Measurements from ENCODE around the gene PICK1.
"Not testable (repeated sequence)": the region's sequence is repeated elsewhere in the genome, so short reads cannot be mapped to it uniquely, and the experiment has no call there.

PICK1 gene

GRCh38 chr22:38072322-38073149 is 15.3 kb downstream of the PICK1 start:
- DNase-seq (ENCODE audit: insufficient read length) (no peak), FAIRE-seq (no peak)
- TF ChIP-seq POLR2AphosphoS5 (IDR thresholded peaks at IDR 0.05; ENCODE audit: low read depth, low read length) (no peak), POLR2A (IDR thresholded peaks at IDR 0.05; ENCODE audit: low read depth, low read length) (no peak), TAF1 (IDR thresholded peaks at IDR 0.05; ENCODE audit: borderline replicate concordance, low read depth, low read length) (no peak)

GRCh38 chr22:38073150-38074130 is 16.2 kb downstream of the PICK1 start:
- no peak for DNase-seq (ENCODE audit: insufficient read length)
- no peak for FAIRE-seq
- TF ChIP-seq TAF1 (IDR thresholded peaks at IDR 0.05; ENCODE audit: borderline replicate concordance, low read depth, low read length): no peak
- TF ChIP-seq POLR2A (IDR thresholded peaks at IDR 0.05; ENCODE audit: low read depth, low read length): no peak
- no peak for TF ChIP-seq POLR2AphosphoS5 (IDR thresholded peaks at IDR 0.05; ENCODE audit: low read depth, low read length)

GRCh38 chr22:38074181-38075104 is 17.2 kb downstream of the PICK1 start:
- FAIRE-seq: no peak
- no peak for TF ChIP-seq POLR2AphosphoS5 (IDR thresholded peaks at IDR 0.05; ENCODE audit: low read depth, low read length)
- TF ChIP-seq TAF1 (IDR thresholded peaks at IDR 0.05; ENCODE audit: borderline replicate concordance, low read depth, low read length): no peak
- TF ChIP-seq POLR2A (IDR thresholded peaks at IDR 0.05; ENCODE audit: low read depth, low read length): no peak
- DNase-seq (ENCODE audit: insufficient read length): no peak

- no peak for DNase-seq (ENCODE audit: insufficient read length)
- no peak for FAIRE-seq
- TF ChIP-seq TAF1 (IDR thresholded peaks at IDR 0.05; ENCODE audit: borderline replicate concordance, low read depth, low read length): no peak
These were observed 18.1 kb downstream of the PICK1 start for GRCh38 chr22:38075105-38075825.

GRCh38 chr22:38075961-38076360 is 18.8 kb downstream of the PICK1 start:
- TF ChIP-seq TAF1 (IDR thresholded peaks at IDR 0.05; ENCODE audit: borderline replicate concordance, low read depth, low read length): no peak
- no peak for TF ChIP-seq POLR2AphosphoS5 (IDR thresholded peaks at IDR 0.05; ENCODE audit: low read depth, low read length)
- TF ChIP-seq POLR2A (IDR thresholded peaks at IDR 0.05; ENCODE audit: low read depth, low read length): no peak
- no peak for FAIRE-seq

GRCh38 chr22:38077096-38077495 is 19.9 kb downstream of the PICK1 start:
- FAIRE-seq: no peak
- no peak for DNase-seq (ENCODE audit: insufficient read length)

More at GRCh38 chr22:38075961-38076360, 18.8 kb downstream of the PICK1 start:
- no peak for DNase-seq (ENCODE audit: insufficient read length)

GRCh38 chr22:38077595-38077994 is 20.4 kb downstream of the PICK1 start:
- no peak for FAIRE-seq
- TF ChIP-seq POLR2AphosphoS5 (IDR thresholded peaks at IDR 0.05; ENCODE audit: low read depth, low read length): no peak
- no peak for DNase-seq (ENCODE audit: insufficient read length)

More at GRCh38 chr22:38077096-38077495, 19.9 kb downstream of the PICK1 start:
- TF ChIP-seq POLR2A (IDR thresholded peaks at IDR 0.05; ENCODE audit: low read depth, low read length) (no peak), TAF1 (IDR thresholded peaks at IDR 0.05; ENCODE audit: borderline replicate concordance, low read depth, low read length) (no peak), POLR2AphosphoS5 (IDR thresholded peaks at IDR 0.05; ENCODE audit: low read depth, low read length) (no peak)

GRCh38 chr22:38078046-38078840 is 21.0 kb downstream of the PICK1 start:
- TF ChIP-seq TAF1 (IDR thresholded peaks at IDR 0.05; ENCODE audit: borderline replicate concordance, low read depth, low read length): no peak
- no peak for TF ChIP-seq POLR2A (IDR thresholded peaks at IDR 0.05; ENCODE audit: low read depth, low read length)
- TF ChIP-seq POLR2AphosphoS5 (IDR thresholded peaks at IDR 0.05; ENCODE audit: low read depth, low read length): no peak
- DNase-seq (ENCODE audit: insufficient read length): no peak
- FAIRE-seq: no peak

GRCh38 chr22:38079208-38079607 is 22.0 kb downstream of the PICK1 start:
- DNase-seq (ENCODE audit: insufficient read length); FAIRE-seq: not testable (repeated sequence)

GRCh38 chr22:38079804-38080203 is 22.6 kb downstream of the PICK1 start:
- DNase-seq (ENCODE audit: insufficient read length) (no peak), FAIRE-seq (no peak)
- no peak for TF ChIP-seq TAF1 (IDR thresholded peaks at IDR 0.05; ENCODE audit: borderline replicate concordance, low read depth, low read length)
- TF ChIP-seq POLR2AphosphoS5 (IDR thresholded peaks at IDR 0.05; ENCODE audit: low read depth, low read length): no peak
- no peak for TF ChIP-seq POLR2A (IDR thresholded peaks at IDR 0.05; ENCODE audit: low read depth, low read length)

Data from GM12892 (cell line).